NCI-H446 (cell line): ENCODE results near the gene HFE.

ENCODE experiments used
- DNase-seq, 2 experiments: peaks; one replicate each; lab custom pipeline; 2025; lab: John Stamatoyannopoulos, UW

Gene HFE

DNA sequence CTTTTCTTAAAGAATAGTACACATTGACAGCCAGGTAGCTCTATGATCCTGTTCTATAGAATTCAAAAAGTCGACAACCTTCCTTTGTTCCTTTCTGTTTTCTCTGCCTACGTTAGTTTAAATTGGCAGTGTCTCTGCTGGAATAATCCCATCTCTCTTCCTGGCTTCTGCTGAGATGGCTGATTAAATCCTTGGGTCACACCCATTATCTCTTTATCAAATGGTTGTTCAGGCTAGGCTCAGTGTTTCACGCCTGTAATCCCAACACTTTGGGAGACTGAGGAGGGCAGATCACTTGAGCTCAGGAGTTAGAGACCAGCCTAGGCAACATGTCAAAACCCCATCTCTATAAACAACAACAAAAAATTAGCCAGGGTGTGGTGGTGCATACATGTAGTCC is 44.4 kb downstream of the HFE start:
- no peak for DNase-seq

DNA sequence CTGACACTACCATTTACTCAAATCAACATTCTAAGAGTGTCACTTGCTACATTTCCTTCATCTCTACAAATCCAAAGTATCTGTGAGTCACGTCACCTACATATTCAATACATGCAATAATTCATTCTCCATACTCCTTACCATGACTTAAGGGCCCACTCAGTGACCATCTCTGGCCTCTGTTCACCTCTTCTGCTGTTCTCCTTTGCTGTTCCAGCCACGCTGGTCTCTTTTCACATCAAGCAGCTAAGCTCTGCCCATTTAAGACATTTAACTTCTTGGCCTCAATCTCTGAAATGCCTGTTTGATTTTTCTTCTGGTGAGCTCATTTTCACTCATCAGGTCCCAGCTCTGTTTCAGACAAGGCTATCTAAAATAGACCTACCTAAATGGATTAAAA is 46.5 kb downstream of the HFE start:
- DNase-seq = no peak

- DNase-seq = no peak
Measured at GRCh38 chr6:26136321-26136720, 49.1 kb downstream of the HFE start.

- DNase-seq = no peak
Measured at GRCh38 chr6:26140254-26140966, 53.2 kb downstream of the HFE start.

DNA sequence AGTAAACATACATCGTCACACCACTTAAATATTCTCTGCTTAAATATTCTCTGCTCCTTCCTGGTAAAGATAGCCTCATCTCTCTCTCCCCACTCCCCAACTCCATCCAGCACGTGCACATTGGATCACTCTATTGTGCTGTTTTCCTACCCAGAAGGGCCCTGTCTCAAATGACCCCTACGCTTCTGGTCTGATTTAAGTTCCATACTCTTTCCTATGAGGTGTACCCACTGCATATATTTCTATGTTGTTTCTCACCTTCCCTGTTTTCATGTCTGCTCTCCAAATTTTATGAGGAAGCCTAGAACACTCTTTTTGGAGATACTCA is 53.7 kb downstream of the HFE start:
- DNase-seq = no peak

DNA sequence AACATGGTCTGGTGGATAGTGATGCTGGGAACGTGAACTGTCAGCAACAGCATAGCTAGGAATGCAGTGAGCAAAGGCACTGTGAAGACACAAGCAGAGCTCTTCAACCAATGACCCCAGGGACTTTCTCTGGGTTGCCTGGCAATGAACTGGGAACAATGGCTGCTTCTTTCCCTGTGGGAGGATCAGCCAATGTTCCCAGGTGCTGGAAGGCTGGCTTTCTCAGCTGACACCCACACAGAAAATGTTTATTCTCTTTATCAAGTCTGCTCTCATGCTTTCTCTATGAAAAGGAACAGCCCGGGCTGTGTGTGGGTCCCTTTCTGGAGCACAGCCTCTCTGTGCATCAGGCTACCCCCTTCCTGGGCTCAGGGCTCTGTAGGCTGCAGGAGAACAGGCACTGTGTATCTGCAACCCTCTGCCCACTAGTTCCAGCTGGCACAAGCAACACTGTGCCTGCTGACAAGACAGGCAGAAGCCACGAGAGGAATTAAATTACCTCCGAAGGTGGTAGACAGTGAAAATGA is 54.2 kb downstream of the HFE start:
- no peak for DNase-seq

GRCh38 chr6:26142026-26142425 is 54.8 kb downstream of the HFE start:
- DNase-seq = no peak
